ENCODE measurements around the gene PLTP. TPM values are rescaled to one million over a fixed set of nuclear protein-coding genes. Genes with fewer than 3 reads are reported as not detected.

The PLTP gene
- total and polyA plus RNA-seq, 2 of the 13 experiments (the other 11 are each of a cell fraction or from before 2014, with no cell fraction given): 16.9 to 28.6 TPM

GRCh38 chr20:45905505-45906079, 6.4 kb downstream of the PLTP start:
- no peak overlapping the region for H3K4me3 ChIP-seq (replicated peaks in 1 of 3; ENCODE audit: insufficient read depth in 1 of 3, low read depth in 2 of 3, low read length in 3 of 3)
- no peaks in the 10 kb centered on the region for H3K9me3 ChIP-seq (ENCODE audit: low read length)
- H3K4me1 ChIP-seq (ENCODE audit: insufficient read depth, low read length): peaks cover 50% of the 10 kb centered on the region
- no peaks in the 10 kb centered on the region for H3K27me3 ChIP-seq (ENCODE audit: control insufficient read depth in 1 of 2, insufficient read depth in 2 of 2, low read length in 2 of 2)
- H3K9ac ChIP-seq (ENCODE audit: insufficient read depth, low read depth, low read length): no peak overlapping the region
- no peak overlapping the region for H2AFZ ChIP-seq (ENCODE audit: low read length)
- no peaks in the 10 kb centered on the region for H4K20me1 ChIP-seq (ENCODE audit: insufficient read depth, low read length)
- ChIA-PET CTCF (ENCODE audit: low intra/inter-chr PET ratio, low total read pairs) (no interaction called here), POLR2A (interaction anchor here (1.0 to 8.8 kb wide), 12 partner anchors 9 to 64 kb away, joined by 4 to 164 read pairs (median 10); partner anchors contain the start of genes CTSA, NEURL2, PCIF1 and SPATA25)
- FAIRE-seq (peak; percentile 21), ATAC-seq (peak; percentile 67), DNase-seq (ENCODE audit: low spot score) (peak; percentile 87)
- 37% methylated on average over 8 of the region's 8 CpGs for WGBS (ENCODE audit: low lambda C conversion rate)
- H3K27ac ChIP-seq (ENCODE audit: extremely low read length, insufficient read depth, low read length): peak overlapping the region; percentile 21
- H3K79me2 ChIP-seq (ENCODE audit: insufficient read depth, low read length): no peaks in the 10 kb centered on the region
- no TSS peak for BruUV-seq (replicated peaks)
- H3K36me3 ChIP-seq (replicated peaks in 1 of 2; ENCODE audit: control insufficient read depth in 1 of 2, insufficient read depth in 2 of 2, low read length in 2 of 2): no peaks in the 10 kb centered on the region
- intact Hi-C loops (cut with micrococcal nuclease; ENCODE audit: unreplicated experiment) (loop anchor here (1.0 kb wide), 1 partner anchor 14 kb away; the partner anchor contains the start of genes CTSA and NEURL2), in situ Hi-C loops (cut with HindIII; ENCODE audit: extremely low pct_ligation_motif_present, low pct_unique_long_range_greater_than_20kb) (no loop called here)
- H3K4me2 ChIP-seq (ENCODE audit: low read depth, low read length): peak overlapping the region; percentile 4; the same call in 1 of the 2 replicates
- no peak for TF ChIP-seq ZNF343 (CRISPR knock-in tag; IDR thresholded peaks at IDR 0.05)
- 0 out of 2 replicates have a peak, but pooled peaks have one; percentile 23 for TF ChIP-seq ADNP (CRISPR knock-in tag; IDR thresholded peaks at IDR 0.05)
- 0 out of 2 replicates have a peak, but pooled peaks have one; percentile 26 for TF ChIP-seq DRAP1 (CRISPR knock-in tag; IDR thresholded peaks at IDR 0.05)
- no peak for TF ChIP-seq ZSCAN21 (CRISPR knock-in tag; IDR thresholded peaks at IDR 0.05; ENCODE audit: borderline replicate concordance)
- no peak for TF ChIP-seq GPBP1L1 (CRISPR knock-in tag; IDR thresholded peaks at IDR 0.05)
- TF ChIP-seq HOXA3 (CRISPR knock-in tag; IDR thresholded peaks at IDR 0.05): peak; percentile 64
- TF ChIP-seq JUND (CRISPR knock-in tag; IDR thresholded peaks at IDR 0.05): peak; percentile 59; the same call in 1 of the 2 replicates
- no peak for TF ChIP-seq SPEN (CRISPR knock-in tag; IDR thresholded peaks at IDR 0.05; ENCODE audit: low read depth)
- no peak for TF ChIP-seq ZNF605 (CRISPR knock-in tag; IDR thresholded peaks at IDR 0.05)
- TF ChIP-seq, protein P1, sequence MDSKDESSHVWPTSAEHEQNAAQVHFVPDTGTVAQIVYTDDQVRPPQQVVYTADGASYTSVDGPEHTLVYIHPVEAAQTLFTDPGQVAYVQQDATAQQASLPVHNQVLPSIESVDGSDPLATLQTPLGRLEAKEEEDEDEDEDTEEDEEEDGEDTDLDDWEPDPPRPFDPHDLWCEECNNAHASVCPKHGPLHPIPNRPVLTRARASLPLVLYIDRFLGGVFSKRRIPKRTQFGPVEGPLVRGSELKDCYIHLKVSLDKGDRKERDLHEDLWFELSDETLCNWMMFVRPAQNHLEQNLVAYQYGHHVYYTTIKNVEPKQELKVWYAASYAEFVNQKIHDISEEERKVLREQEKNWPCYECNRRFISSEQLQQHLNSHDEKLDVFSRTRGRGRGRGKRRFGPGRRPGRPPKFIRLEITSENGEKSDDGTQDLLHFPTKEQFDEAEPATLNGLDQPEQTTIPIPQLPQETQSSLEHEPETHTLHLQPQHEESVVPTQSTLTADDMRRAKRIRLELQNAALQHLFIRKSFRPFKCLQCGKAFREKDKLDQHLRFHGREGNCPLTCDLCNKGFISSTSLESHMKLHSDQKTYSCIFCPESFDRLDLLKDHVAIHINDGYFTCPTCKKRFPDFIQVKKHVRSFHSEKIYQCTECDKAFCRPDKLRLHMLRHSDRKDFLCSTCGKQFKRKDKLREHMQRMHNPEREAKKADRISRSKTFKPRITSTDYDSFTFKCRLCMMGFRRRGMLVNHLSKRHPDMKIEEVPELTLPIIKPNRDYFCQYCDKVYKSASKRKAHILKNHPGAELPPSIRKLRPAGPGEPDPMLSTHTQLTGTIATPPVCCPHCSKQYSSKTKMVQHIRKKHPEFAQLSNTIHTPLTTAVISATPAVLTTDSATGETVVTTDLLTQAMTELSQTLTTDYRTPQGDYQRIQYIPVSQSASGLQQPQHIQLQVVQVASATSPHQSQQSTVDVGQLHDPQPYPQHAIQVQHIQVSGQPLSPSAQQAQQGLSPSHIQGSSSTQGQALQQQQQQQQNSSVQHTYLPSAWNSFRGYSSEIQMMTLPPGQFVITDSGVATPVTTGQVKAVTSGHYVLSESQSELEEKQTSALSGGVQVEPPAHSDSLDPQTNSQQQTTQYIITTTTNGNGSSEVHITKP (CRISPR knock-in tag; IDR thresholded peaks at IDR 0.05; ENCODE audit: low read depth): peak; percentile 24; the same call in 1 of the 2 replicates
- 0 out of 2 replicates have a peak, but pooled peaks have one; percentile 14 for TF ChIP-seq ZNF766 (CRISPR knock-in tag; IDR thresholded peaks at IDR 0.05; ENCODE audit: borderline replicate concordance)
- TF ChIP-seq ZBTB20 (CRISPR knock-in tag; IDR thresholded peaks at IDR 0.05; ENCODE audit: borderline replicate concordance, low read depth): 0 out of 2 replicates have a peak, but pooled peaks have one; percentile 43
- 0 out of 2 replicates have a peak, but pooled peaks have one; percentile 11 for TF ChIP-seq HNF4A (CRISPR knock-in tag; IDR thresholded peaks at IDR 0.05)
- TF ChIP-seq ZNF264 (CRISPR knock-in tag; IDR thresholded peaks at IDR 0.05): no peak
- no peak for TF ChIP-seq POGZ (CRISPR knock-in tag; IDR thresholded peaks at IDR 0.05)
- TF ChIP-seq SMYD3 (CRISPR knock-in tag; IDR thresholded peaks at IDR 0.05): no peak
- no peak for TF ChIP-seq IKZF1 (IDR thresholded peaks at IDR 0.05)
- TF ChIP-seq ZNF180 (CRISPR knock-in tag; IDR thresholded peaks at IDR 0.05; ENCODE audit: borderline replicate concordance, low read depth): no peak

Measured in HepG2 (cell line).